HS-5 (cell line): ENCODE results near the gene GNS.
"Not testable (repeated sequence)": the region's sequence is repeated elsewhere in the genome, so short reads cannot be mapped to it uniquely, and the experiment has no call there.

Source experiments
- DNase-seq: peaks from one replicate; pipeline ENCODE4 v3.0.0-alpha.2; 2012; ENCODE audit warnings: low read depth

The GNS gene

GRCh38 chr12:64779354-64779974 is 20.3 kb upstream of the GNS start:
- DNase-seq = no peak

- not testable (repeated sequence) for DNase-seq
These were observed 16.0 kb upstream of the GNS start for GRCh38 chr12:64775147-64775736.

GRCh38 chr12:64773386-64773785 is 14.2 kb upstream of the GNS start:
- DNase-seq = no peak

GRCh38 chr12:64767495-64767894 is 8.3 kb upstream of the GNS start:
- DNase-seq = no peak

GRCh38 chr12:64760808-64761573 is 1.8 kb upstream of the GNS start:
- no peak for DNase-seq

- DNase-seq = no peak
These were observed 1.4 kb downstream of the GNS start for GRCh38 chr12:64757771-64758170.

- no peak for DNase-seq
These were observed 2.8 kb downstream of the GNS start for GRCh38 chr12:64756376-64756775.

- no peak for DNase-seq
These were observed 5.8 kb downstream of the GNS start for GRCh38 chr12:64753427-64753826.

GRCh38 chr12:64752833-64753238 is 6.4 kb downstream of the GNS start:
- no peak for DNase-seq

GRCh38 chr12:64752032-64752431 is 7.2 kb downstream of the GNS start:
- DNase-seq = no peak

GRCh38 chr12:64749461-64750200 is 9.6 kb downstream of the GNS start:
- no peak for DNase-seq

GRCh38 chr12:64747695-64748094 is 11.5 kb downstream of the GNS start:
- DNase-seq = no peak

GRCh38 chr12:64746663-64747062 is 12.5 kb downstream of the GNS start:
- peak; percentile 35 for DNase-seq

- no peak for DNase-seq
These were observed 13.2 kb downstream of the GNS start for GRCh38 chr12:64745980-64746379.

- no peak for DNase-seq
These were observed 13.9 kb downstream of the GNS start for GRCh38 chr12:64745259-64745807.

- no peak for DNase-seq
These were observed 14.6 kb downstream of the GNS start for GRCh38 chr12:64744422-64745258.

GRCh38 chr12:64743206-64743605 is 16.0 kb downstream of the GNS start:
- no peak for DNase-seq

GRCh38 chr12:64742416-64742815 is 16.8 kb downstream of the GNS start:
- no peak for DNase-seq

- DNase-seq = no peak
These were observed 18.6 kb downstream of the GNS start for GRCh38 chr12:64740646-64741045.

- peak; percentile 19 for DNase-seq
These were observed 19.4 kb downstream of the GNS start for GRCh38 chr12:64739778-64740177.

GRCh38 chr12:64737539-64737938 is 21.7 kb downstream of the GNS start:
- no peak for DNase-seq
